Smooth muscle cell of the brain vasculature (primary cell): Measurements from ENCODE around the gene SUSD6.
"Not testable (repeated sequence)": the region's sequence is repeated elsewhere in the genome, so short reads cannot be mapped to it uniquely, and the experiment has no call there.

Source experiments
- DNase-seq: peaks from one replicate; pipeline ENCODE4 v3.0.0-alpha.2; 2012; ENCODE audit warnings: low read depth, low spot score

The SUSD6 gene

DNA sequence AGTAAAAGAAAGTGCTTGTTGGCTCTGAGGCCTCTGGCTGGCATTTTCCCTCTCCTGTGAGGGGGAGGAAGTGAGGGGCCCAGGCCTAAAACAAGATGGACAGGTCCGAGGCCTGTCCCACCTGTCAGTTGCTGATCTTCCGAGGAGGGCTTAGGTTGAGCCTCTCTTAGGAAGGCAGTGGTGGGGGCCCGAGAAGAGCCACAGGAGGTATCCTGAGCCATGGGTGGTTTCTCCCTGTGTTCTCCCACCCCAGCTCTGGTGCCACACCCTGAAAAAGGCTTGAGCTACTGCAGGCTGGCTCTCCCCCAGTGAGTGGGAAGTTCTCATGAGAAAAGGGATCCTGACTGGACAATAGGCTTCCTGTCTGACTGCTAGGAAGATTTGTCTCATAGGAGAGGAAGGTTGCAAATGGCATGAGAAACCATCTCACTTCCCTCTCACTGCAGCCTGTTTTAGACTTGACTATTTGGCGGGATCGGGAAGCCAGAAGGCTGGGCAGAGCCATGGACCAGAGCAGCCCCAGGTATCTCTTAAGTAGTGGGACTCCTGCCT lies 83.4 kb downstream of the SUSD6 start:
- DNase-seq = no peak

DNA sequence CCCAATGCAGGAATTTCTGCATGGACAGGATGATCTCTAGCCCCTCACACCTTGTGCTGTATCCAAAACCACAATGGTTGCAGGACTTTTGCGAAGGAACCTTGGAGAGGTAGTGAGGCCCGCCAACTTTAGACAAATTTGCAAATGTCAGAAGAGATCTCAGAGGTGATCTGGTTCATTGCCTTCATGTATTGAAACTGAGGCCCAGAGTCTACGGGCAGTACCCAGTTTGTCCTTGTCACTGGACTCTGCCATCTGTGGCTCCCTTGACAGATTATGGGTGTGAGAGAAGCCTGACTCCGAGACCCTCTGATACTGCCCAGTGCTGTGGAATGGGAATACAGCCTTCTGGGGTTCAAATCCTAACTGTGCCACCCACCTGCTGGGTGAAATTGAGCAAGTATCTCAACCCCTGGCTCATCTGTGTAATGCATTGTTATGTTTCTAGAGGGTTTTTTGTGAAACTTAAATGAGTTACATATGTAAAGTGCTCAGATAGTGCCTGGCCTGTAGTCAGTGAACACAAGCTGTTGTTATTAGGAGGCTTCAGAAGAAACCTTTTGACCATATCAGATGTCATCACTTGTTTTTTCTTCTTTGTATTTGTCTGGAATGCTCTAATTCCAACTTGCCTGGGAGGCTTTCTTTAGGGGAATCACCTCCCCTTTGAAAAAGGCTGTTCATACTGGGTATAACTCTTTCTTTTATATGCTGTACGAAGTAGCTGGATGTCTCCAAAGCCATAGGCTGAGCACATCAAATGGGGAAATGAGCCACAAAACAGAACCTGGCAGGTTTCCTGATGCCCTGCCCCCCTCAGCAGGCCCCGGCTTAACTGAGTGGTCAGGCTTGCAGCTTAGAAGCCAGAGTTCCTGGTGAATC lies 84.2 kb downstream of the SUSD6 start:
- no peak for DNase-seq

DNA sequence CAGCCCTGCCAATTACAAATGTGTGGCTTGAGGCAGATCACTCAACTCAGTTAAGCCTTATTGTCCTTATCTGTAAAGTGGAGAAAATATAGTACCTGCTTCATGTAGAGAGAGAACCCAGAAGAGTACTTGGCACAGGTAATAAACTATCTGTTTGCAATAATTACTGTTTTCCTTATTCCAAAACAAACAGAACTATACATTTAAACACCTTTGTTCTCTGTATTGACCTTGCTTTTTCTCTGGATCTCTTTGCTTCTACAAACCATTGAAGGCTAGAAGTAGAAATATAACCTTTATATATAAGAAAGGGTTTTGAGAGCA lies 84.8 kb downstream of the SUSD6 start:
- DNase-seq = no peak

DNA sequence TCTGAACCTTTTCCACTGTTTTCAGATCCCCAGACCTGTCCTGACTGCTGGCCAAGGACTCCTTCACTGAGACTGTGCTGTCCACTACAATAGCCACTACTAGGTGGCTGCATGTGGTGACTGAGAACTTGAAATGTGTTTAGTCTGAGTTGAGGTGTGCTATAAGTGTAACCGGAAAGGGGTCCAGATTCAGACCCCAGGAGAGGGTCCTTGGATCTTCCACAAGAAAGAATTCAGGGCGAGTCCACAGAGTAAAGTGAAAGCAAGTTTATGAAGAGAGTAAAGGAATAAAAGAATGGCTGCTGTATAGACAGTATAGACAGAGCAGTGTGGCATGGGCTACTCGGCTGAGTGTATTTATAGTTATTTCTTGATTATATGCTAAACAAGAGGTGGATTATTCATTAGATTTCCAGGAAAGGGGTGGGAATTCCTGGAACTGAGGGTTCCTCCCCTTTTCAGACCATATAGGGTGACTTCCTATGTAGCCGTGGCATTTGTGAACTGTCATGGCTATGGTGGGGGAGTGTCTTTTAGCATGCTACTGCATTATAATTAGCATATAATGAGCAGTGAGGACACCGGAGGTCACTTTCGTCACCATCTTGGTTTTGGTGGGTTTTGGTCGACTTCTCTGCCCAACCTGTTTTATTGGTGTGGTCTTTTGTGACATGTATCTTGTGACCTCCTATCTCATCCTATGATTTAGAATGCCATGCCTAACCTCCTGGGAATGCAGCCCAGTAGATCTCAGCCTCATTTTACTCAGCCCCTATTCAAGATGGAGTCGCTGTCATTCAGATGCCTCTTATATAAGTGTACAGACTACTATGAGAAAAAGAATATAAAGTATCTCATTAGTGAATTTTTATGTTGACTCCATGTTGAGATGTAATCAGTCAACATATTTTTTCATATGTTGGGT lies 85.5 kb downstream of the SUSD6 start:
- DNase-seq = no peak

DNA sequence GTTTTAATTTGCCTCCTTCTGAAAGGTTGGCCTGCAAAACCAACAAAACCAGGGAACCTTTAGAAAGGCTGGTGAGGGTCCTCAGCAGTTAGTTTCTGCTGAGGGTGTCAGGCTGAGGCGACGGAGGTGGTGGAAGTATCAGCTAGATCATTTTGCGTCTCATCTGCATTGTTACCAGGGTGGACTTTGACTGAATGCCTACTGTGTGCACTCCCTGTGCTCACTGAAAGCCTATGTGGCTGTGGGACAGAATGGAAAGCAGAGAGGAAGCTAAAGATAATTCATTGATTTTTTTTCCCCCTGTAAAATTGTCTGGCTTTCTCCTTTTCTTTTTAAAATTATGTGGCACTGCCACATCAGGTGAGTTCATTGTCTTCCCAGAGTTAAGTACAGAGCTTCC lies 87.2 kb downstream of the SUSD6 start:
- no peak for DNase-seq

DNA sequence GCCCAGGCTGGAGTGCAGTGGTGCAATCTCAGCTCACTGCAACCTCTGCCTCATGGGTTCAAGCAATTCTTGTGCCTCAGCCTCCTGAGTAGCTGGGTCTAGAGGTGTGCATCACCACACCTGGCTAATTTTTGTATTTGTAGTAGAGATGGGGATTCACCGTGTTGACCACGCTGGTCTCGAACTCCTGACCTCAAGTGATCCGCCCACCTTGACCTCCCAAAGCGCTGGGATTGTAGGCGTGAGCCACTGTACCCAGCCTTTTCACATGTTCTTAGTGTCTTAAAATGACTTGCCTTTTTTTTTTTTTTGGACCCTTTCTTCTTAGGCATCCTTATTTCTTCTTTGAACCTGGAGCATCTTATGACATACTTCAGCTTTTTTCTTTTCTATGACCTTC lies 87.8 kb downstream of the SUSD6 start:
- DNase-seq = not testable (repeated sequence)

DNA sequence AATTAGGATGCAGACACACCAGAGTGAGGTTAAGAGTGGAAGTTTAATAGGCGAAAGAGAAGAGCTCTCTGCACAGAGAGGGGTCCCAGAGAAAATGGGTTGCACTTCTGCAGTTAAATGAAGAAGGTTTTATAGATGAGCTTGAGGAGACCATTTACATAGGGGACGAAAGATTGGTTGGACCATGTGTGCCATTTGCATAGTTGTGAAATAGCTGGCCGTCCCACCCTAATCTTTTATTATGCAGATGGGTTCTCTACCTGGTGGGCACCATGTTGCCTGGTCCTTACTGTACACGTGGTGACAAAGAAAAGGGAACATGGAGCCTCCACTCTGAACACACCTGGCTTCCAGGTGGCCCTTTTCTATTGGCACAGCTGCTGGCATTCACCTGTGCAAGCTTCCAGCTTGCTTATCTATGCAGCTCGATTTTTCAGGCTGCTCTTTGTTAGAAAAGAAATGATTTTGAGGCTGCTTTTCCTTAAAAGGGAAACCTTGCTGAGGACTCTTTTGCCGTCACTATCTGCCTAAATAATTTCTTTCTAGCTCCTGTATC lies 88.4 kb downstream of the SUSD6 start:
- DNase-seq = no peak

DNA sequence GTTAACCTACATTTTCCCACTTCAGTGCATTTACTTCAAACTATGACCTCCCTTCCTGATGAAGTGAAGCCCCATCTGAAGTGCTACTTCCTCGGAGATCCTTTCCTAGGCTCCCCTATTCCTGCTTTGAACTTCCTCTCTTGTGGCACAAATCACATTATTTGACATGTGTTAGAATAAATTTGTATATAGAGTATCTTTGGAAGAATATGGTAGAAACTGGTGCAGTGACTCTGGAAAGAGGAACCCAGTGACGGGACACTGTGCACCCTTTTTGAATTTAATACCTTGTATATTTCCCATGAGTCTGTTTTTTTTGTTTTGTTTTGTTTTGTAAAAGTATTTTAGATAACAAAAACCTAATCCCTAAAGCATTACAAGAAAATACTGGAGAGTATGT lies 89.2 kb downstream of the SUSD6 start:
- DNase-seq = no peak

DNA sequence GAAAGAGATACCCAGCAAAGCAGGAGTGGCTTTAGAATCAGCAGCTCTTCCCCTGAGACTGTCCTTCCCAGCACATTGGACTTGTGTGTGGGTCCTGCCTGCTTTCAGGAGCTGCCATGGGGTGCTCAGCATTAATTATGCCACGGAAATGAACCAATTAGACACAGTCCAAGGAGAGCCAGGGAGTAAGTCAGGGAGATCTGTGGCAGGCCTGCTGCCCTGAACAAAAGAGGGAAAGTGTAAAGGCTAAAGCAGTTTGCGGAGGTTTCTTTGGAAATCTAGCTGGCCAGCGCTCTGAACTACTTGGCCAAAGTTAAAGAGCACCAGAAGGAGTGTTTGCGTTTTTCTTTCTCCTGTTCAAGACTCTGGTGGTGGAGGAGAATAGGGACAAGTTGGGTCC lies 89.9 kb downstream of the SUSD6 start:
- no peak for DNase-seq

DNA sequence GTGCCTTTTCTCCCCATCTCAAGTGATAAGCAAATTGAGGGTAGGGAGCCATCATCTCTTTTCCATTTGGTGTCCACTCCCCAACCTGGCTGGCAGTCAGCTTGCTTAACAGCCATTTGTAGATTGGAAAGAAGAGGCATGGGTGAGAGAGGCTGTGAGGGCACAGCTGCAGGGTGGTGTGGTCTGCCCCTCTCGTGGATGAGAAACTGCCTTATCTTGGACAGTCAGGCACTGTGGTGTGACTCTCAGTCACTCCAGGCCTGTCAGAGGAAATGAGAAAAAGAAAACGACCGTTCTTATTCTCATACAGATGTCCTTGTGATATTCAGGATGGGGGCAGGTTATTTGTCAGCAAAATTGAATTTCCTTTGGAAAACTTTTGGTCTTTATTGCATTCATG lies 90.5 kb downstream of the SUSD6 start:
- DNase-seq = no peak

DNA sequence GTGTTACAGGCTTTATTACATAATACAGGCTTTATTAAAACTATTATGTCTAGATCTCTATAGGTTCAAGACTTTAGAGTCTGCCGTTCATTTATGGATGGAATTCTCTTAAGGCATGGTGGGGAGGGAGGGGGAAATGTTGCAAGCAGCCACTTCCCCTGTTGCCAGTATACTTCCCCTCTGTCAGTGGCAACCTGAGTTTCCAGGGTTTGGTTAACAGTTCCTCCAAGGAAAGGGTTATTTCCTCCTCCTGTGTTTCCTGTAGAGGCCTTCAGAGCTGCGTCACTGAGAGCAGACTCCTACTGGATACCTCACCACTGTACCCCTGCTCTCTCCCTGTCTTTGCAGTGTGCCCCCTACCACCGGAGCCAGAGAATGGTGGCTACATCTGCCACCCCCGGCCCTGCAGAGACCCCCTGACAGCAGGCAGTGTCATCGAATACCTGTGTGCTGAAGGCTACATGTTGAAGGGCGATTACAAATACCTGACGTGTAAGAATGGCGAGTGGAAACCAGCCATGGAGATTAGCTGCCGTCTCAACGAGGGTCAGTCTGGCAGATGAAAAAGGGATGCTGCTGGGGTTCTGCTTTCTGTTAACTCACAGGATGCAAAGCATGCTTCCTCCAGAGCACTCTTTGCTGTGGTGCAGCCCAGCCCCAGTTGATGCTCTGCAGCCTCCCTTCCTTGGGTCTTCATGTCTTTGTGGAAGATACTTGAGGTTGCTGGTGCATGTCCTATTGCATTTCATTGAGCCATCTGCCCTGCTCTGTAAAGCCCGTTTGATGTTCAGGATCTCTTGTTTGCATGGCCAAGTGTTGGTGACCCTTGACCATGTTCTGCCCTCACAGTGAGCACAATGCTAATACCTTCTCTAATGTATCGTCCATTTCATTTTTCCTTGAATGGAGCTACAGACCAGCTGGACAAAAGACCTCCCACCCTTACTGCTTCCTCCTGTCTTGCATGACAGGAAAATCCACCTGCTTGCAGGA lies 91.9 kb downstream of the SUSD6 start:
- DNase-seq = no peak

DNA sequence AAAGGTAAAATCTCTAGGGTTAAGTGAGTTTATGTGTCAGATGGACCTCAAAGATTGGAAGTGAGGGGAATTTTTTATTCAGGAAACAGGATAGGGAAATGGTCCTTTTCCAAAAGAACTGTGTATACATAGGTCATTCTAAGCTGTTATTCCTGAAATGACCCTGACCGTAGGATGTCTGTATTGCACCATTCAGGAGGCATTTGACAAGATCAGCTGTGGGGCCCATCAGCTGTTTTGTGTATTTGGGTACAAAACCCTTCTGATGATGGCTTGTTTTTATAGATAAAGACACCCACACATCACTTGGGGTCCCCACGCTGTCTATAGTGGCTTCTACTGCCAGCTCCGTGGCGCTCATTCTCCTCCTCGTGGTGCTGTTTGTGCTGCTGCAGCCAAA lies 92.9 kb downstream of the SUSD6 start:
- DNase-seq = no peak

DNA sequence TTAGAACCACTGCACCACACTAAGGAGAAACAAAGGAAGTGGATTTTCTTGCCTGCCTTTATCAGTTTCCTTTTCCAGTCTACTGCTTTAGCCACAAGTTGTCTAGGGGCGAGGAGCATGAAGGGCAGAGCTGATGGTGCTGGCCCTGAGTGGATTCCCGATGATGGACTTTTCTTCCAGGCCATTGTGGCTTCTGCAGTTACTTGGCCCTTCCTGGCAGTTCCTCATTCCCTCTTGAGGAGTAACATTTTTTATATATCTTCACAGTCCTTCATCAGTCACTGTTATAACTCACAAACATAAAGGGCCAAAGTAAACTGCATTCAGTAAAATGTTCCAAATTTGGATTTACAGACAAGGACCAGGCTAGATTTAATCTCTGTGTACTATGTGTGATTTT lies 94.3 kb downstream of the SUSD6 start:
- no peak for DNase-seq

DNA sequence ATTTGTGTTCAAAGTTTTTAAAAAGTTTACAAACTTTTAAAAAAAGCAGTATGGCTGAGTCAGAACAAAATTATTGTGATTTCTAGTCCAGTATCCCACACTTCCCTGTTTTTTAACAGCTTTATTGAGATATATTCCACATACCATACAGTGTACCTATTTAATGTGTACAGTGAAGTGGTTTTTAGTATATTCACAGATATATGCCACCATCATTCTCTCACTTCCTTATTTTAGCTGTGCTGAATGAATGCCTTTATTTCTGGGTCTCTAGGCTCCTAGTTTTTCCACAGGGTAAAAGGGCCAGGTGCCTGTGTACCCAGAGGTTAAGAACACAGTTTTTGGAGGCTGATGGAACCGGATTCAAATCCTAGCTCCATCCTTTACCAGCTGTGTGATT lies 96.7 kb downstream of the SUSD6 start:
- DNase-seq = no peak

DNA sequence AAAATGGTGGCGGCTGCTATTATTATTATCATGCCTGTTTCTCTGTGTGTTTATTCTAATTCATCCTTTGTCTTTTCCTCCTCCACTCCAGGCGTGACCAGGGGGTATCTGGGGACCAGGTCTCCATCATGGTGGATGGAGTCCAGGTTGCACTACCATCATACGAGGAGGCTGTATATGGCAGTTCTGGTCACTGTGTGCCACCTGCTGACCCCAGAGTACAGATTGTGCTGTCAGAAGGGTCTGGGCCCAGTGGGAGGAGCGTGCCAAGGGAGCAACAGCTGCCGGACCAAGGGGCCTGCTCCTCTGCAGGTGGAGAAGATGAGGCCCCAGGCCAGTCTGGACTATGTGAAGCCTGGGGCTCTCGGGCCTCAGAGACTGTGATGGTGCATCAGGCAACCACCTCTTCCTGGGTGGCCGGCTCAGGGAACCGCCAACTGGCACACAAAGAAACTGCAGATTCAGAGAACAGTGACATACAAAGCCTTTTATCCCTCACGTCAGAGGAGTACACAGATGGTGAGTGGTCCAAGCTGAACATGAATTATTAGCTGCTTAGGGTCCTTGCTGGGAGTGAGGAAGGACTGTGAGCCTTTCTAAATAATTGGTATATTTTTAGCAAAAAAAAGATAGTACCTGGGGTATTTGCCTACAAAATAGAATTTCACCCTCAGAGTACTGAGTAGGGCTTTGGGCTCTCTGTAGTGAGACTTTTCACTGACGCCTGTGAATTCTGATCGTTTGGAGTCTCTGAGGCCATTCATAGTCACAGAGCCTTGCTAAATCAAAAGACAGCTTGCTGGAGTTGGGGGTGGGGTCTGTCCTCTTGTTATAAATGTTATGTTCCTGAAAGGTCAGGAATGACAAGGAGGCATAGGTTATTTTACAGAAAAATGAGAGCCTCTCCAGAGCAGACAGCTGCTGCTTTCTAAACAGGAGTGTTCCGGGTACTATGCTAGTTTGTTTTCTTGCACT lies 97.5 kb downstream of the SUSD6 start:
- no peak for DNase-seq

DNA sequence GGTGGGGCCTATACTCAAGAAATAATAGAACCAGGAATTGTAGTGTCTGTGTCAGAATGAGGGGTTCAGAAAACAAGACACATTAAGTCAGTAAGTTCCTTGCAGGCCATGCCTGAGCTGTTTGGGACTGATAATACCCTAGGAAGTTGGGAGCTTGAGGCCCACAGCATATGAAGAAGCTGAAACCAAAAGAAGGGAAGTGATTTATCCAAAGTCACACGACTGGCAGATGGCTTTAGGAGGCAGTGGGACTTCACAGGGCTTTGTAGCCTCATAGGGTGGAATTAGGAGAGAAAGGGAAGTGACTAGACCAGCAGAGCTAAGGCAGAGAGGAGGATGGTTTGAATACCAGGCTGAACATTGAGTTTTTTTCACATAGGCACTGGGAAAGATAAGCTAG lies 99.0 kb downstream of the SUSD6 start:
- no peak for DNase-seq

DNA sequence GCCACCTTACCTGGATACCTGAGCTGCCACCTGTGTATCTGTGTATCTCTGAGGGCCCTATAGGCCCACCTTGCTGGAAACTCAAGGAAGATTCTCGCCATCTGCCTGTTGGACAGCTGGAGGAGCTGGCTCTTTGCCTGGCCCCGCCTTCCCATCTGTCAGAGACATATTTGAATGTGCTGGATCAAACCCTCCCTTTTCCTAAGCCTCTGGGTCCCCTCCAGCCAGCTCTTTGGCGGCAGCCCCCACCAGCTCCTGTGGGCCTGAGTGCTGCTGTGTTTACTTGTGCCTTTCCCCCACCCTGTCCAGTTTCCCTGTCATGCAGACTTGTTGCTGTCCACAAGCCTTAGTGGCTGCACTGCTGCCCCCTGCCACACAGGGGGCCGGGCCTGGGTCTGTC lies 99.7 kb downstream of the SUSD6 start:
- DNase-seq = no peak

DNA sequence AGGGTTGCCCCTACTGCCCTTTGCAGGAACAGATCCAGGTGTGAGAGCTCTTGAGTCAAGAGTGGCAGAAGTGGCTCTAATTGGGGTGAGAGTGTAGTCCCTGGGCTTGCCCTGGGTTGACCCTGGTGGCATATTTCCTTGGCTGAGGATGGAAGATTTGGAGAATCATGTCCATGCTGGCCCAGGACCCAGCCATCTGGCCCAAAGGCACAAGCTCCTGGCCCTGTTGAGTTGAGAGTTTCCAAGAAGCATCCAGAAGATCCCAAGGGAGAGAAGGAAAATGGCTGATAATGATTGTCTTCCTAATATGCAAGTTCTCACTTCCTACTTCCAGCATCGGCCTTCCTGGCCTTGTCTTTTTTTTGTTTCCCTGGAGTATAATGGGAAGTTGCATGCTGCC lies 100.1 kb downstream of the SUSD6 start:
- no peak for DNase-seq

DNA sequence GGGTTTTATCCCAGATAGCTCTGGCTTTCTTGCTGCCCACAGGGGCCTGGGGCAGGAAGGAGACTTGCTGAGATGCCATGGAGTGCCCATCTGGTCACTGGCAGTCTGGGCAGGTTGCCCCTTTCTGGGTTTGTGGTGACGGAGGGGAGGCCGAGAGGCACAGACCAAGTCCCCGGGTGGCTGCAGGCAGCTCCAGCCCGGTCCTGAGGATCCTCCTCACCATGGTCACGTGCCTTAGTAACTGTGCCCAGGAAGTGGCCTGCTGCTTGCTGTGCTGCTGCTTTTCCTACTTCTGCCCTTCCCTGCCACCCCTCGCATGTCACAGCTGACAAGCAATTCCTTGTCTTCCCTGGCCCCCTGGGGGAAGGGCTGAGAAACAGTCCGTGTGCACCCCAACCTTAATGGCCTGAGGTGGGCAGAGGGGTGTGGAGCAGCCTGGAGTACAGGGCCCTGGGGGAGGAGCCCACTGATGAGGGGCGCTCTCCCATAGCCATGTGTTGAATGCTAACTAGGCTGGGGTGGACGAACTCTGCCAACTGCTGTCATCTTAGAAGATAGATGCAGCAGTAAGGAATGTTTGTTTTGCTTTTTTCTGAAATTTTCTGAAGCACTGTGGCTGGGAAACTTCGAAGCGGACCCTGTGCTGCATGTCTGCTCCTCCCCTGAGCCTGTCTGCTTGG lies 100.6 kb downstream of the SUSD6 start:
- DNase-seq = no peak
